Measurements from ENCODE around the gene ZNF226.
A peak's percentile ranks its signal among the peaks of the same experiment; 100 is the strongest.
"Not testable (repeated sequence)": the region's sequence is repeated elsewhere in the genome, so short reads cannot be mapped to it uniquely, and the experiment has no call there.

The ZNF226 gene

GRCh38 chr19:44164673-44165512, at the start of gene ZNF226:
Gene ZNF226, plus strand, starts transcription at chr19:44165100. Its CDS starts 4,981 bp downstream, at chr19:44170081.
- H3K4me3 ChIP-seq (ENCODE audit: control insufficient read depth, low read depth, low read length): peak within 1 kb of the TSS; percentile 94
- DNase-seq (ENCODE audit: low read depth): peak; percentile 96
- TF ChIP-seq CTCF (IDR thresholded peaks at IDR 0.05; ENCODE audit: control insufficient read depth, insufficient read depth, low read depth, low read length, missing control alignments): no peak

DNA sequence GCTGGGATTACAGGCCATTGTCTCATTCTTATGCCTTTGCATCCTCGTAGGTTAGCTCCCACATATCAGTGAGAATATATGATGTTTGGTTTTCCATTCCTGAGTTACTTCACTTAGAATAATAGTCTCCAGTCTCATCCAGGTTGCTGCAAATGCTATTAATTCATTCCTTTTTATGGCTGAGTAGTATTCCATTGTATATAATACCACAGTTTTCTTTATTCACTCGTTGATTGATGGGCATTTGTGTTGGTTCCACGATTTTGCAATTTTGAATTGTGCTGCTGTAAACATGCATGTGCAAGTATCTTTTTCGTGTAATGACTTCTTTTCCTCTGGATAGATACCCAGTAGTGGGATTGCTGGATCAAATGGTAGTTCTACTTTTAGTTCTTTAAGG, 43.7 kb upstream of the ZNF226 start:
- DNase-seq (ENCODE audit: low read depth); H3K4me3 ChIP-seq (ENCODE audit: control insufficient read depth, low read depth, low read length): not testable (repeated sequence)

DNA sequence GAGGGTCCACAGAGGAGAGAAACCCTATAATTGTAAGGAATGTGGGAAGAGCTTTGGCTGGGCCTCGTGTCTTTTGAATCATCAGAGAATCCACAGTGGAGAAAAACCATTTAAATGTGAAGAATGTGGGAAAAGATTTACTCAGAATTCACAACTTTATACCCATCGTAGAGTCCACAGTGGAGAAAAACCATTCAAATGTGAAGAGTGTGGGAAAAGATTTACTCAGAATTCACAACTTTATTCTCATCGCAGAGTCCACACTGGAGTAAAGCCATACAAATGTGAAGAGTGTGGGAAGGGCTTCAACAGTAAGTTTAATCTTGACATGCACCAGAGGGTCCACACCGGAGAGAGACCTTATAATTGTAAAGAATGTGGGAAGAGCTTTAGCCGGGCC, 32.9 kb upstream of the ZNF226 start:
- no peak overlapping the region for H3K4me3 ChIP-seq (ENCODE audit: control insufficient read depth, low read depth, low read length)
- DNase-seq (ENCODE audit: low read depth): no peak
- TF ChIP-seq CTCF (IDR thresholded peaks at IDR 0.05; ENCODE audit: control insufficient read depth, insufficient read depth, low read depth, low read length, missing control alignments): no peak

DNA sequence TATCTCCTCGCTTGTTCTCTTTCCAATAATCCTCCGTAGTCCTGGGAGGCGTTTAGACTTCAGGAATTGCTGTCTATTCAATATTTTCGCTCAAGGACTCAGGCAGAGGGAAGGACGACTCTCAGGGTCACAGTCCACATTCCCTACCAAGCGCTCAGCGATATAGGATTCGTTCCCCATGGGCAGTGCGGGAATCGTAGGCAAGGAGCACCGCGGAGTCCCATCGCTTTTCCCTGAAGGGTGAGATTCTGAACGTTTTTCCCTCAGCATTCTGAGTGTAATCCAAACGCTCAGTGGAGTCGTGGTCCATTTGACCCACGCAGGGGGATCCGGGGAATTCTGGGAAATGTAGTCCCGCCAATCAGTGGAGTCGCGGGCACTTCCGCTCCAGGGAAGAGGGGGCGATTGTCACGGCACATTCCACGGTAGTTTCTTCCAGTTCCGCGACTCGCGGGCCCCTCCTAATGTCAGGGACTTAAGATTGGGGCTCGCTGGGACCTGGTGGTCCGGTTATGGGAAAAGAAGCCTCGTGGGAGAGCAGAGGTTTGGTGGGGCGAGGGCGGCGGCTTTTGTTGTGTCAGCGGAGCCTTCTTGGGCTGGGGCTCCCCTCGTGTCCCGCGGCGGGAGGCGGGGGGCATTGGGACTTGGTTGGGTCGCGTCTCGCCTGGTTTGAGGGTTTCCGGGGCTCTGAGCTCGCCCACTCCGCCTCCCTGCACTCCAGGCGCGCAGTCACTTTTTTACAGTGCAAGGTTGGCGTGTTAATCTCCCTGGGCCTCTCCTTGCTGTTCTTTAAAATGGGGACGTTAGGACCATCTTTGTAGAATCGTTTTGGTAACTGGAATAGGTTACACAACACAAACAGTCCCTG, 23.5 kb upstream of the ZNF226 start, which contains the start of gene ZNF234:
Gene ZNF234, plus strand, starts transcription at position 364 of the 868 bp plus-strand sequence. CDS start 3,079 bp downstream, outside the sequence.
- H3K4me3 ChIP-seq (ENCODE audit: control insufficient read depth, low read depth, low read length): peak within 1 kb of the TSS; percentile 100
- TF ChIP-seq CTCF (IDR thresholded peaks at IDR 0.05; ENCODE audit: control insufficient read depth, insufficient read depth, low read depth, low read length, missing control alignments): peak; percentile 10
- peak; percentile 56 for DNase-seq (ENCODE audit: low read depth)

GRCh38 chr19:44142059-44142433, 22.9 kb upstream of the ZNF226 start:
- H3K4me3 ChIP-seq (ENCODE audit: control insufficient read depth, low read depth, low read length): peak overlapping the region; percentile 100
- DNase-seq (ENCODE audit: low read depth): no peak
- no peak for TF ChIP-seq CTCF (IDR thresholded peaks at IDR 0.05; ENCODE audit: control insufficient read depth, insufficient read depth, low read depth, low read length, missing control alignments)

DNA sequence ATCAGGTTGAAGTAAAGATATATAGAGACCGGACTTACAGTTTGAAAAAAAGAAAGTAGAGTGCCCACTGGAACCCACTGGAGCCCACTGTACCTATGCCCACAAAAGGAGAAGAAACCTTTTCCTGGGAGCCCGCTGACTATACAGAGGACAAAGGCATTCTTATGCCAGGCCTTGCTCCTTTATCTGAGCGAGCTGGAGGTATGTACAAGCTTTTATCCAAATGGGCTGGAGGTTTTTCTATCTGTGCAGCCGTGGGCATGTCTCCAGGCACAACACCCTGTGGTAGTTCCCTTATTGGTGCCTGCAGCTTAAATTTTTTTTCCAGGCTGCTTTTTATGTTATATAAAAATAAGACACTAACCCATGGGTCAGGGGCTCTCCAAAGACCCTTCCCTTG, 15.1 kb upstream of the ZNF226 start:
- DNase-seq (ENCODE audit: low read depth): no peak
- TF ChIP-seq CTCF (IDR thresholded peaks at IDR 0.05; ENCODE audit: control insufficient read depth, insufficient read depth, low read depth, low read length, missing control alignments): no peak
- H3K4me3 ChIP-seq (ENCODE audit: control insufficient read depth, low read depth, low read length): no peak overlapping the region

DNA sequence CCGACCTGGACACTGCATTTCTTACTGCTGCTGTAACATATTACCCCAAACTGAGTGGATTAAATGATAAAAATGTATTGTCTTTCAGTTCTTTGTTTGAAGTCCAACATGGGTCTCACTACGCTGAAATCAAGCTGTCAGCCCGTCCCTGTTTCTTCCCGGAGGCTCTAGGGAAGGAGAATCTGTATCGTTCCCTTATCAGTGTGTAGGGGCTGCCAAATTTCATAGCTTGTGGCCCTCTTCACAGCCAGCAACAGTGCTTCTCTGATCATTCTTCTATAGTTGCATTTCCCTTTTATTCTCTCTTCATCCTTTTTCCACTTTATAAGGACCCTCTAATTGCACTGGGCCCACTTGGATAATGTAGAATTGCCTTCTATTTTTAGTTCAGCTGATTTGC, 13.4 kb upstream of the ZNF226 start:
- no peak for TF ChIP-seq CTCF (IDR thresholded peaks at IDR 0.05; ENCODE audit: control insufficient read depth, insufficient read depth, low read depth, low read length, missing control alignments)
- DNase-seq (ENCODE audit: low read depth): no peak
- no peak overlapping the region for H3K4me3 ChIP-seq (ENCODE audit: control insufficient read depth, low read depth, low read length)

Data from AG09309 (cell line).